Neural progenitor cell (in vitro differentiated cells): ENCODE results near the gene KBTBD4. TPM values are rescaled to one million over a fixed set of nuclear protein-coding genes. Genes with fewer than 3 reads are reported as not detected.
"Not testable (repeated sequence)": the region's sequence is repeated elsewhere in the genome, so short reads cannot be mapped to it uniquely, and the experiment has no call there.

Source experiments
- DNase-seq: peaks from one replicate; pipeline ENCODE4 v3.0.0-alpha.2; 2016; ENCODE audit warnings: low spot score
- H2AFZ ChIP-seq: fragments of 200-600 bp; sonication (generic); replicated peaks from 2 replicates; pipeline ENCODE4 v1.6.1; 2016; ENCODE audit warnings: antibody characterized with exemption
- H3F3A ChIP-seq: fragments of 200-600 bp; sonication (generic); 2 replicates; pipeline ENCODE4 v1.6.1; 2016; ENCODE audit warnings: antibody characterized with exemption, low read depth
- H3K27ac ChIP-seq: fragments of 200-600 bp; sonication (generic); 2 replicates; pipeline ENCODE4 v1.5.1; 2016; ENCODE audit warnings: mild to moderate bottlenecking
- H3K27me3 ChIP-seq: fragments of 200-600 bp; sonication (generic); 2 replicates; pipeline ENCODE4 v1.6.1; 2016; ENCODE audit warnings: mild to moderate bottlenecking, moderate library complexity
- H3K36me3 ChIP-seq: fragments of 200-600 bp; sonication (generic); 2 replicates; pipeline ENCODE4 v1.5.1; 2016
- H3K4me1 ChIP-seq: fragments of 200-600 bp; sonication (generic); 2 replicates; pipeline ENCODE4 v1.6.1; 2016; ENCODE audit warnings: mixed run types
- H3K4me2 ChIP-seq: fragments of 200-600 bp; sonication (generic); 2 replicates; pipeline ENCODE4 v1.6.1; 2016
- H3K4me3 ChIP-seq: fragments of 200-600 bp; sonication (generic); 2 replicates; pipeline ENCODE4 v1.5.1; 2016
- H3K79me2 ChIP-seq: fragments of 200-600 bp; sonication (generic); 2 replicates; pipeline ENCODE4 v1.6.1; 2016; ENCODE audit warnings: low read depth
- H3K9ac ChIP-seq: fragments of 200-600 bp; sonication (generic); 2 replicates; pipeline ENCODE4 v1.6.1; 2016
- H3K9me3 ChIP-seq: fragments of 200-600 bp; sonication (generic); 2 replicates; pipeline ENCODE4 v1.5.1; 2016; ENCODE audit warnings: low read depth
- H4K20me1 ChIP-seq: fragments of 200-600 bp; sonication (generic); 2 replicates; pipeline ENCODE4 v1.6.1; 2016; ENCODE audit warnings: low read depth
- H3K27ac Mint-ChIP-seq: 3 replicates; pipeline ENCODE4 v1.8.0; 2021; ENCODE audit warnings: mixed read lengths
- H3K27me3 Mint-ChIP-seq: 2 replicates; pipeline ENCODE4 v1.8.0; 2022; ENCODE audit warnings: low read depth, mild to moderate bottlenecking, inconsistent platforms, moderate library complexity, mixed read lengths; ENCODE audit not compliant: insufficient read depth
- H3K36me3 Mint-ChIP-seq: 3 replicates; pipeline ENCODE4 v1.8.0; 2021; ENCODE audit warnings: mixed read lengths
- H3K4me1 Mint-ChIP-seq: 3 replicates; pipeline ENCODE4 v1.8.0; 2021; ENCODE audit warnings: mixed read lengths
- H3K4me3 Mint-ChIP-seq: 3 replicates; pipeline ENCODE4 v1.8.0; 2021; ENCODE audit warnings: mild to moderate bottlenecking, moderate library complexity, mixed read lengths
- H3K9me3 Mint-ChIP-seq: 3 replicates; pipeline ENCODE4 v1.8.0; 2020; ENCODE audit warnings: mixed read lengths
- EZH2 ChIP-seq: fragments of 200-600 bp; sonication (generic); IDR thresholded peaks from 2 replicates; pipeline ENCODE4 v1.6.1; 2017; ENCODE audit warnings: antibody characterized with exemption, mild to moderate bottlenecking, moderate library complexity
- EZH2phosphoT487 ChIP-seq: fragments of 200-600 bp; sonication (generic); IDR thresholded peaks from 2 replicates; pipeline ENCODE4 v1.6.1; 2017; ENCODE audit warnings: antibody characterized with exemption
- total RNA-seq: library from RNA; depleted of rRNA; stranded (reverse); fragments of >200 nt; gene quantifications from 2 replicates; pipeline ENCODE4 v1.2.3, GENCODE V29; 2015; ENCODE audit warnings: low replicate concordance
- TF ChIP-seq, protein P1 (sequence below): fragments of 200-600 bp; sonication (generic); IDR thresholded peaks from 2 replicates; pipeline ENCODE4 v1.5.1; 2017; ENCODE audit warnings: antibody characterized with exemption, mild to moderate bottlenecking

Gene KBTBD4
- total RNA-seq, 1 donor from 2014 or later = 19.5 TPM

DNA sequence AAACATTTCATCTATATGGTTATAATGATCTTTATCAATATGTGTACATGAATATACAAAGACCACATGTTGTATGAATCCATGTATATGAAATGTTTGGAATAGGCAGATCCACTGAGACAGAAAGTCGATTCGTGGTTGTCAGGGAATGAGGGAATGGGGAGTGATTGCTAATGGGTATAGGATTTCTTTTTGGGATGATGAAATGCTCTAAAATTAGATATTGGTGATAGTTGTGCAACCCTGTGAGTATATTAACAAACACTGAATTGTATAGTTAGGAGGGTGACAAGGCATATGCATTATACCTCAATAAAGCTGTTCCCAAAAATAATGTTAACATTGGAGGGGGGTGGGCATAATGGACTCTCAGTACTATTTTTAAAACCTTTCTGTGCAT, 18.3 kb downstream of the KBTBD4 start:
- Histone ChIP-seq H3K4me2 (no peak overlapping the region), H4K20me1 (no peaks in the 10 kb centered on the region), H3K27ac (no peak overlapping the region), H3F3A (peaks cover 17% of the 10 kb centered on the region), H3K36me3 (no peaks in the 10 kb centered on the region), H3K27me3 (no peaks in the 10 kb centered on the region), H3K79me2 (no peaks in the 10 kb centered on the region), H3K9me3 (no peaks in the 10 kb centered on the region), H3K9ac (no peak overlapping the region), H2AFZ (no peak overlapping the region), H3K4me3 (no peak overlapping the region), H3K4me1 (no peaks in the 10 kb centered on the region)
- Mint-ChIP-seq H3K27ac (no peak overlapping the region), H3K9me3 (no peaks in the 10 kb centered on the region), H3K36me3 (no peaks in the 10 kb centered on the region), H3K4me1 (no peaks in the 10 kb centered on the region), H3K27me3 (peaks cover 5% of the 10 kb centered on the region), H3K4me3 (no peak overlapping the region)
- DNase-seq = no peak
- TF ChIP-seq, protein P1, sequence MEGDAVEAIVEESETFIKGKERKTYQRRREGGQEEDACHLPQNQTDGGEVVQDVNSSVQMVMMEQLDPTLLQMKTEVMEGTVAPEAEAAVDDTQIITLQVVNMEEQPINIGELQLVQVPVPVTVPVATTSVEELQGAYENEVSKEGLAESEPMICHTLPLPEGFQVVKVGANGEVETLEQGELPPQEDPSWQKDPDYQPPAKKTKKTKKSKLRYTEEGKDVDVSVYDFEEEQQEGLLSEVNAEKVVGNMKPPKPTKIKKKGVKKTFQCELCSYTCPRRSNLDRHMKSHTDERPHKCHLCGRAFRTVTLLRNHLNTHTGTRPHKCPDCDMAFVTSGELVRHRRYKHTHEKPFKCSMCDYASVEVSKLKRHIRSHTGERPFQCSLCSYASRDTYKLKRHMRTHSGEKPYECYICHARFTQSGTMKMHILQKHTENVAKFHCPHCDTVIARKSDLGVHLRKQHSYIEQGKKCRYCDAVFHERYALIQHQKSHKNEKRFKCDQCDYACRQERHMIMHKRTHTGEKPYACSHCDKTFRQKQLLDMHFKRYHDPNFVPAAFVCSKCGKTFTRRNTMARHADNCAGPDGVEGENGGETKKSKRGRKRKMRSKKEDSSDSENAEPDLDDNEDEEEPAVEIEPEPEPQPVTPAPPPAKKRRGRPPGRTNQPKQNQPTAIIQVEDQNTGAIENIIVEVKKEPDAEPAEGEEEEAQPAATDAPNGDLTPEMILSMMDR = no peak
- no peak for TF ChIP-seq EZH2phosphoT487

DNA sequence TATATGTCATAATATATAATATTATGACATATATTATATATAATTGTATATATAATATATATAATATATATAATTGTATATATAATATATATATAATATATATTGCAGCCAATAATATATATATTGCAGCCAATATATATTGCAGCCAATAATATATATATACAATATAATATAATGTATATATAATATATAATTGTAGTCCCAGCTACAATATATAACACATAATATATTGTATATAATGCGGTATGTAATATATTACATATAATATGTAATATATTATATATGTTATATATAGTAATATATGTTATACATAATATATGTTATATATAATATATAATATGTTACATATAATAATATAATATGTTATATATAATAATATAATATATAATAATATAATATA, 20.1 kb downstream of the KBTBD4 start:
- H3F3A ChIP-seq = peaks cover 27% of the 10 kb centered on the region
- H3K27ac Mint-ChIP-seq = no peak overlapping the region
- H3K4me1 Mint-ChIP-seq = peaks cover 5% of the 10 kb centered on the region
- no peaks in the 10 kb centered on the region for H3K4me1 ChIP-seq
- H3K9me3 Mint-ChIP-seq = no peaks in the 10 kb centered on the region
- no peak overlapping the region for H3K4me3 Mint-ChIP-seq
- H3K9ac ChIP-seq = no peak overlapping the region
- no peaks in the 10 kb centered on the region for H3K36me3 Mint-ChIP-seq
- no peaks in the 10 kb centered on the region for H3K36me3 ChIP-seq
- no peaks in the 10 kb centered on the region for H3K79me2 ChIP-seq
- H3K4me2 ChIP-seq = no peak overlapping the region
- no peak overlapping the region for H3K4me3 ChIP-seq
- DNase-seq = no peak
- no peaks in the 10 kb centered on the region for H4K20me1 ChIP-seq
- no peaks in the 10 kb centered on the region for H3K27me3 ChIP-seq
- H2AFZ ChIP-seq = no peak overlapping the region
- H3K9me3 ChIP-seq = no peaks in the 10 kb centered on the region
- no peak overlapping the region for H3K27ac ChIP-seq
- H3K27me3 Mint-ChIP-seq = peaks cover 2% of the 10 kb centered on the region
- TF ChIP-seq EZH2phosphoT487 (no peak), EZH2 (no peak)
- TF ChIP-seq, protein P1 = no peak

DNA sequence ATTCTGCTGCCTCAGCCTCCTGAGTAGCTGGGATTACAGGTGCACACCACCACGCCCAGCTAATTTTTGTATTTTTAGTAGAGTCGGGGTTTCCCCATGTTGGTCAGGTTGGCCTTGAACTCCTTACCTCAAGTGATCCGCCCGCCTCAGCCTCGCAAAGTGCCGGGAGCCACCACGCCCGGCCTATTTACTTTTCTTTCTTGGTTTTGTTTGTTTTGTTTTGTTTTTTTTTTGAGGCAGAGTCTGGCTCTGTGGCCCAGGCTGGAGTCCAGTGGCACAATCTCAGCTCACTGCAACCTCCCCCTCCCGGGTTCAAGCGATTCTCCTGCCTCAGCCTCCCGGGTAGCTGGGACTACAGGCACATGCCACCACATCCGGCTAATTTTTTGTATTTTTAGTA, 21.8 kb downstream of the KBTBD4 start:
- H3K9me3 Mint-ChIP-seq, H3K9ac ChIP-seq, H3K27me3 ChIP-seq, H3K36me3 ChIP-seq, H3K9me3 ChIP-seq, H3K4me3 Mint-ChIP-seq, H3K27me3 Mint-ChIP-seq, H3K36me3 Mint-ChIP-seq, H3K4me1 ChIP-seq, H3K4me3 ChIP-seq, H3K27ac ChIP-seq, DNase-seq, H2AFZ ChIP-seq, H3K27ac Mint-ChIP-seq, H3K4me2 ChIP-seq, H4K20me1 ChIP-seq: not testable (repeated sequence)
- peaks cover 10% of the 10 kb centered on the region for H3K79me2 ChIP-seq
- peaks cover 12% of the 10 kb centered on the region for H3K4me1 Mint-ChIP-seq
- H3F3A ChIP-seq = peaks cover 32% of the 10 kb centered on the region

DNA sequence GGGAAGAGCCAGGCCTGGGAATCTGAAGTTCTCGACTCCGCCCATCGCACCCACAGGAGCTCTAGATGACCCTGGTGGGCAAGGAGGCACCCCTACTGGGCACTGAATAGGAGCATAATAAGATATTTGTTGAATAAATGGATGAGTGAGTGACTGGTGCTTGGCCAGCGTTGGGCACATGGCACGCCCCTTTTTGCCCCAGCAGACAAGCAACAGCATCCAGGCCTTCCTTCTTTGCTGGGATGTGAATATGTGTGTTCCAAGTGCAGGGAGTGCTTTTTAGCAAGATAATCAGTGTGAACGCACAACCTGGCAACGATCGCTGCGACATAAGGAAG, 25.4 kb downstream of the KBTBD4 start:
- H3F3A ChIP-seq = peaks cover 42% of the 10 kb centered on the region
- H3K4me3 Mint-ChIP-seq = peak overlapping the region; percentile 88
- H3K36me3 ChIP-seq = no peaks in the 10 kb centered on the region
- peak overlapping the region; percentile 64 for H3K27ac Mint-ChIP-seq
- H3K4me1 ChIP-seq = peaks cover 12% of the 10 kb centered on the region
- no peak overlapping the region for H3K27ac ChIP-seq
- no peak overlapping the region for H3K9ac ChIP-seq
- TF ChIP-seq EZH2 (no peak), EZH2phosphoT487 (no peak)
- TF ChIP-seq, protein P1 = no peak
- H3K4me2 ChIP-seq = peak overlapping the region; percentile 73
- peaks cover 41% of the 10 kb centered on the region for H4K20me1 ChIP-seq
- peaks cover 46% of the 10 kb centered on the region for H3K79me2 ChIP-seq
- no peak for DNase-seq
- H3K27me3 ChIP-seq = no peaks in the 10 kb centered on the region
- H3K27me3 Mint-ChIP-seq = no peaks in the 10 kb centered on the region
- H3K4me1 Mint-ChIP-seq = peaks cover 31% of the 10 kb centered on the region
- H3K9me3 ChIP-seq = no peaks in the 10 kb centered on the region
- H3K36me3 Mint-ChIP-seq = peaks cover 11% of the 10 kb centered on the region
- peak overlapping the region; percentile 92 for H2AFZ ChIP-seq
- H3K4me3 ChIP-seq = peak overlapping the region; percentile 89
- H3K9me3 Mint-ChIP-seq = no peaks in the 10 kb centered on the region
